ENCODE measurements around the gene LAMP2.

- TF ChIP-seq PKNOX1 (IDR thresholded peaks at IDR 0.05) (no peak), LEF1 (IDR thresholded peaks at IDR 0.05; ENCODE audit: borderline replicate concordance) (no peak), FOXM1 (IDR thresholded peaks at IDR 0.05; ENCODE audit: borderline replicate concordance) (no peak), SP1 (IDR thresholded peaks at IDR 0.05) (no peak), SUZ12 (IDR thresholded peaks at IDR 0.05) (no peak), BHLHE40 (IDR thresholded peaks at IDR 0.05; ENCODE audit: borderline replicate concordance) (no peak), NFRKB (IDR thresholded peaks at IDR 0.05) (no peak), HDGF (IDR thresholded peaks at IDR 0.05; ENCODE audit: borderline replicate concordance) (no peak), ELF4 (IDR thresholded peaks at IDR 0.05) (no peak), ZNF384 (IDR thresholded peaks at IDR 0.05) (no peak), FOXA1 (IDR thresholded peaks at IDR 0.05) (no peak), L3MBTL2 (conservative IDR thresholded peaks at IDR 0.05) (no peak)
These were observed 49.6 kb downstream of the LAMP2 start for GRCh38 chrX:120419463-120419862.
